B cell (primary cell): Measurements from ENCODE around the gene PSMG4.

ENCODE experiments used
- EZH2 ChIP-seq: IDR thresholded peaks from 2 replicates; pipeline ENCODE4 v1.6.1; 2012; ENCODE audit warnings: borderline replicate concordance, low read depth, mild to moderate bottlenecking, moderate library complexity, low read length; ENCODE audit not compliant: insufficient read depth, poor library complexity, severe bottlenecking
- TF ChIP-seq, protein P1 (sequence below): fragments of 200-600 bp; IDR thresholded peaks from one replicate; pipeline ENCODE4 v1.8.0; 2022; ENCODE audit warnings: antibody characterized with exemption, mild to moderate bottlenecking

DNA sequence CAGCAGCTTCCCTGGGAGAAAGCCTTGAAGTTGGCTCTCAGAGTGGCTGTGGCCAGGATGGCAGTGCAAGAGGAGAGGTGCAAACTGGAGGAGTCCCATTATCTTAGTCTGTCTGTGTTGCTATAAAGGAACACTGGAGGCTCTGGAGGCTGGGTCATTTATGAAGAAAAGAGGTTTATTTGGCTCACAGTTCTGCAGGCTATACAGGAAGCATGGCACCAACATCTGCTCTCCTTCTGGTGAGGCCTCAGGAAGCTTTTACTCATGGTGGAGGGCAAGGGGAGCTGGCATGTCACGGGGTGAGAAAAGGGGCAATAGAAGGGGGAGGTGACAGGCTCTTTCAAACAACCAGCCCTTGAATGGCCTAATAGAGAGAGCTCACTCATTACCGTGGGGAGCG, 47.1 kb downstream of the PSMG4 start:
- TF ChIP-seq, protein P1, sequence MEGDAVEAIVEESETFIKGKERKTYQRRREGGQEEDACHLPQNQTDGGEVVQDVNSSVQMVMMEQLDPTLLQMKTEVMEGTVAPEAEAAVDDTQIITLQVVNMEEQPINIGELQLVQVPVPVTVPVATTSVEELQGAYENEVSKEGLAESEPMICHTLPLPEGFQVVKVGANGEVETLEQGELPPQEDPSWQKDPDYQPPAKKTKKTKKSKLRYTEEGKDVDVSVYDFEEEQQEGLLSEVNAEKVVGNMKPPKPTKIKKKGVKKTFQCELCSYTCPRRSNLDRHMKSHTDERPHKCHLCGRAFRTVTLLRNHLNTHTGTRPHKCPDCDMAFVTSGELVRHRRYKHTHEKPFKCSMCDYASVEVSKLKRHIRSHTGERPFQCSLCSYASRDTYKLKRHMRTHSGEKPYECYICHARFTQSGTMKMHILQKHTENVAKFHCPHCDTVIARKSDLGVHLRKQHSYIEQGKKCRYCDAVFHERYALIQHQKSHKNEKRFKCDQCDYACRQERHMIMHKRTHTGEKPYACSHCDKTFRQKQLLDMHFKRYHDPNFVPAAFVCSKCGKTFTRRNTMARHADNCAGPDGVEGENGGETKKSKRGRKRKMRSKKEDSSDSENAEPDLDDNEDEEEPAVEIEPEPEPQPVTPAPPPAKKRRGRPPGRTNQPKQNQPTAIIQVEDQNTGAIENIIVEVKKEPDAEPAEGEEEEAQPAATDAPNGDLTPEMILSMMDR, result no peak
- no peak for TF ChIP-seq EZH2
